Erythroblast (primary cell): ENCODE data around the gene AARS2.

Experiments used
- GATA1 ChIP-seq: IDR thresholded peaks from 2 replicates; pipeline ENCODE4 v1.6.1; 2011; ENCODE audit warnings: low read depth, mild to moderate bottlenecking, control low read depth, low read length, moderate library complexity
- POLR2A ChIP-seq: IDR thresholded peaks from 2 replicates; pipeline ENCODE4 v1.6.1; 2011; ENCODE audit warnings: mild to moderate bottlenecking, low read length

DNA sequence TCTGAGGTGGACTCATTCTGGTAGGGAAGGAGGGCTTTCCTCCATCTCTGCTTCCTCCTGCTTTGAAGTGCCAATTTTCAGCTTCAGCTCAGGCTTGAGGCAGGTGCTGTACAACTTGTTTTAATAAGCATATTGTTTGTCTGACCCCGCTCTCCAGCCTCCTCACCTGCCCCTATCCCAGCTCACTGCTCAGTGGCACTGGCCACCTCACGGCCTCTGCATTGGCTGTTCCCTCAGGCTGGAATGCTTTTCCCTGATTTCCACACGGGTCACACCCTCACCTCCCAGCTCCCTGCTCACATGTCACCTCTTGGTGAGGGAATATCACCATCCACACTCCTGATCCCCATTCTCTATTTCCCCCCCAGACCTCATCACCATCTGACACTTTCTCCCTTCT lies 14.3 kb downstream of the AARS2 start:
- TF ChIP-seq POLR2A = no peak
- TF ChIP-seq GATA1 = no peak
